ENCODE results near the gene USP4. TPM values are rescaled to one million over a fixed set of nuclear protein-coding genes. Genes with fewer than 3 reads are reported as not detected.
A peak's percentile ranks its signal among the peaks of the same experiment; 100 is the strongest.
"Not testable (repeated sequence)": the region's sequence is repeated elsewhere in the genome, so short reads cannot be mapped to it uniquely, and the experiment has no call there.

The USP4 gene
- total RNA-seq, 1 experiment from 2014 or later, result 31.7 TPM

GRCh38 chr3:49348361-49348760 is 8.5 kb upstream of the USP4 start:
- H3K27me3 ChIP-seq (ENCODE audit: insufficient read depth, low read length); H4K20me1 ChIP-seq (ENCODE audit: insufficient read depth); DNase-seq (ENCODE audit: low read depth, low spot score); H3K36me3 ChIP-seq (ENCODE audit: control insufficient read depth in 1 of 2, insufficient read depth in 2 of 2, low read length in 2 of 2); H3K4me2 ChIP-seq (ENCODE audit: low read length); H3K79me2 ChIP-seq (ENCODE audit: insufficient read depth, low read length); POLR2A ChIA-PET; BruUV-seq (replicated peaks); H3K9me3 ChIP-seq (ENCODE audit: control insufficient read depth in 1 of 2, insufficient read depth in 1 of 2, low read depth in 1 of 2, low read length in 2 of 2); H3K9ac ChIP-seq (ENCODE audit: low read length); H3K27ac ChIP-seq (ENCODE audit: low read depth, low read length); intact Hi-C loops (cut with micrococcal nuclease); H3K9me2 ChIP-seq (ENCODE audit: insufficient read depth); H3K4me3 ChIP-seq (replicated peaks in 1 of 2; ENCODE audit: low read depth in 1 of 2, low read length in 2 of 2); ATAC-seq; H2AFZ ChIP-seq (ENCODE audit: low read depth, low read length, poor library complexity, severe bottlenecking): not testable (repeated sequence)
- ChIA-PET CTCF (interaction anchor here (1.2 to 1.8 kb wide), 2 partner anchors 8 to 101 kb away, joined by 3 to 5 read pairs; partner anchors contain the start of gene USP4), RAD21 (ENCODE audit: low non-redundant PET in 1 of 2, low total read pairs in 2 of 2, uncharacterized antibody in 2 of 2, unreplicated experiment in 2 of 2) (interaction anchor here in 1 of 2 experiments (0.6 kb wide), 1 partner anchor 27 kb away, joined by 8 read pairs; no protein-coding TSS in a partner anchor)
- peaks cover 7 to 34% of the 10 kb centered on the region in 2 experiments for H3K4me1 ChIP-seq (ENCODE audit: control insufficient read depth in 1 of 2, insufficient read depth in 2 of 2, low read length in 2 of 2)

GRCh38 chr3:49346797-49347251 is 7.0 kb upstream of the USP4 start:
- ATAC-seq, result no peak
- no peak overlapping the region; the same call in 1 of the 2 replicates for H3K4me2 ChIP-seq (ENCODE audit: low read length)

More at GRCh38 chr3:49346797-49347251, 7.0 kb upstream of the USP4 start:
- H3K9me2 ChIP-seq (ENCODE audit: insufficient read depth), result no peaks in the 10 kb centered on the region
- BruUV-seq (replicated peaks), result no TSS peak
- 0 out of 2 replicates have a peak overlapping the region, but pooled peaks have one; percentile 17 for H3K27ac ChIP-seq (ENCODE audit: low read depth, low read length)
- H3K36me3 ChIP-seq (ENCODE audit: control insufficient read depth in 1 of 2, insufficient read depth in 2 of 2, low read length in 2 of 2), result no peaks in the 10 kb centered on the region
- peak overlapping the region; percentile 80 for H2AFZ ChIP-seq (ENCODE audit: low read depth, low read length, poor library complexity, severe bottlenecking)
- intact Hi-C loops (cut with micrococcal nuclease), result no loop called here
- peaks cover 7 to 22% of the 10 kb centered on the region in 2 experiments for H3K4me1 ChIP-seq (ENCODE audit: control insufficient read depth in 1 of 2, insufficient read depth in 2 of 2, low read length in 2 of 2)
- RAD21 ChIA-PET (ENCODE audit: low non-redundant PET in 1 of 2, low total read pairs in 2 of 2, uncharacterized antibody in 2 of 2, unreplicated experiment in 2 of 2), result no interaction called here
- no peaks in the 10 kb centered on the region for H3K79me2 ChIP-seq (ENCODE audit: insufficient read depth, low read length)
- no peaks in the 10 kb centered on the region for H3K9me3 ChIP-seq (ENCODE audit: control insufficient read depth in 1 of 2, insufficient read depth in 1 of 2, low read depth in 1 of 2, low read length in 2 of 2)
- CTCF ChIA-PET, result no interaction called here
- no peak overlapping the region for H3K4me3 ChIP-seq (replicated peaks in 1 of 2; ENCODE audit: low read depth in 1 of 2, low read length in 2 of 2)
- TF ChIP-seq POLR2AphosphoS5 (IDR thresholded peaks at IDR 0.05; ENCODE audit: low read depth, low read length) (no peak), MAX (IDR thresholded peaks at IDR 0.05) (no peak), SP1 (IDR thresholded peaks at IDR 0.05; ENCODE audit: low read depth) (no peak), ELF1 (IDR thresholded peaks at IDR 0.05; ENCODE audit: borderline replicate concordance, low read depth) (no peak), ZNF274 (IDR thresholded peaks at IDR 0.05; ENCODE audit: low read depth, low read length) (no peak), ATF3 (IDR thresholded peaks at IDR 0.05) (no peak), YY1 (IDR thresholded peaks at IDR 0.05; ENCODE audit: extremely low read depth, insufficient replicate concordance, low read depth, low read length) (no peak), CBX3 (IDR thresholded peaks at IDR 0.05; ENCODE audit: low read depth) (no peak), EZH2phosphoT487 (IDR thresholded peaks at IDR 0.05; ENCODE audit: borderline replicate concordance) (no peak), TCF7L2 (IDR thresholded peaks at IDR 0.05; ENCODE audit: borderline replicate concordance, extremely low read depth, insufficient read depth, insufficient read length) (no peak), RAD21 (IDR thresholded peaks at IDR 0.05; ENCODE audit: low read depth) (no peak), SRF (IDR thresholded peaks at IDR 0.05; ENCODE audit: low read depth) (no peak), POLR2A (IDR thresholded peaks at IDR 0.05; ENCODE audit: borderline replicate concordance, extremely low read depth, insufficient read depth, insufficient read length) (no peak), ZFX (IDR thresholded peaks at IDR 0.05) (no peak), JUND (IDR thresholded peaks at IDR 0.05) (no peak), REST (IDR thresholded peaks at IDR 0.05; ENCODE audit: low read depth) (no peak)
- no peaks in the 10 kb centered on the region for H4K20me1 ChIP-seq (ENCODE audit: insufficient read depth)
- H3K27me3 ChIP-seq (ENCODE audit: insufficient read depth, low read length), result no peaks in the 10 kb centered on the region
- POLR2A ChIA-PET, result no interaction called here
- no peak overlapping the region for H3K9ac ChIP-seq (ENCODE audit: low read length)
- no peak for DNase-seq (ENCODE audit: low read depth, low spot score)
